SK-N-SH treated with all-trans-retinoic acid at 6 μM for 48 hours (cell line): ENCODE data around the gene CCNH.

Experiments used
- ATAC-seq: fragments of 200-7000 bp; cut with Tn5 transposase; 3 replicates; pipeline ENCODE4 v1.9.1; 2020; ENCODE audit warnings: mild to moderate bottlenecking, moderate library complexity
- ARNTL ChIP-seq: fragments of 450-650 bp; formaldehyde crosslinking; IDR thresholded peaks from 2 replicates; pipeline ENCODE4 v1.5.0; 2020; ENCODE audit warnings: low read depth, mild to moderate bottlenecking, moderate library complexity, borderline replicate concordance
- BACH2 ChIP-seq: fragments of 250-450 bp; sonication (Bioruptor Pico); IDR thresholded peaks from 2 replicates; pipeline ENCODE4 v1.9.0; 2021; ENCODE audit warnings: mild to moderate bottlenecking, borderline replicate concordance
- CSDC2 ChIP-seq: fragments of 250-450 bp; sonication (Bioruptor Pico); IDR thresholded peaks from 2 replicates; pipeline ENCODE4 v1.5.0; 2020; ENCODE audit warnings: mild to moderate bottlenecking, moderate library complexity
- ESRRG ChIP-seq: fragments of 250-450 bp; sonication (Bioruptor Pico); IDR thresholded peaks from 2 replicates; pipeline ENCODE4 v1.6.1; 2021; ENCODE audit warnings: mild to moderate bottlenecking
- GLIS3 ChIP-seq: fragments of 250-450 bp; sonication (Bioruptor Pico); IDR thresholded peaks from 2 replicates; pipeline ENCODE4 v1.5.0; 2020; ENCODE audit warnings: mild to moderate bottlenecking, moderate library complexity
- ISL1 ChIP-seq: fragments of 250-450 bp; sonication (Bioruptor Pico); IDR thresholded peaks from 2 replicates; pipeline ENCODE4 v2.1.2; 2022; ENCODE audit warnings: mild to moderate bottlenecking, moderate library complexity
- OSR1 ChIP-seq: fragments of 250-450 bp; sonication (Bioruptor Pico); IDR thresholded peaks from 2 replicates; pipeline ENCODE4 v1.8.0; 2022; ENCODE audit warnings: moderate library complexity, mild to moderate bottlenecking, inconsistent platforms
- PPARA ChIP-seq: fragments of 250-450 bp; sonication (Bioruptor Pico); IDR thresholded peaks from 2 replicates; pipeline ENCODE4 v1.5.0; 2020; ENCODE audit warnings: mild to moderate bottlenecking, borderline replicate concordance
- SNAI2 ChIP-seq: fragments of 250-450 bp; sonication (Bioruptor Pico); IDR thresholded peaks from 2 replicates; pipeline ENCODE4 v1.5.0; 2020; ENCODE audit warnings: mild to moderate bottlenecking, moderate library complexity
- TCF4 ChIP-seq: fragments of 250-450 bp; sonication (Bioruptor Pico); IDR thresholded peaks from 2 replicates; pipeline ENCODE4 v1.8.0; 2021; ENCODE audit warnings: mild to moderate bottlenecking, moderate library complexity, borderline replicate concordance
- TOX ChIP-seq: fragments of 250-450 bp; sonication (Bioruptor Pico); IDR thresholded peaks from 2 replicates; pipeline ENCODE4 v1.8.0; 2021; ENCODE audit warnings: mild to moderate bottlenecking, moderate library complexity, borderline replicate concordance
- ZC3H10 ChIP-seq: fragments of 250-450 bp; sonication (Bioruptor Pico); IDR thresholded peaks from 2 replicates; pipeline ENCODE4 v1.5.1; 2021; ENCODE audit warnings: mild to moderate bottlenecking, moderate library complexity
- ZFP3 ChIP-seq: fragments of 250-450 bp; sonication (Bioruptor Pico); IDR thresholded peaks from 2 replicates; pipeline ENCODE4 v1.5.0; 2020; ENCODE audit warnings: mild to moderate bottlenecking, moderate library complexity
- ZFP30 ChIP-seq: fragments of 450-650 bp; formaldehyde crosslinking; IDR thresholded peaks from 2 replicates; pipeline ENCODE4 v1.5.0; 2022; ENCODE audit warnings: mild to moderate bottlenecking, moderate library complexity
- ZNF565 ChIP-seq: fragments of 450-650 bp; formaldehyde crosslinking; conservative IDR thresholded peaks from 2 replicates; pipeline ENCODE4 v1.5.0; 2020; ENCODE audit warnings: low read depth, mild to moderate bottlenecking, moderate library complexity
- ZNF70 ChIP-seq: fragments of 450-650 bp; formaldehyde crosslinking; IDR thresholded peaks from 2 replicates; pipeline ENCODE4 v1.5.0; 2020; ENCODE audit warnings: mild to moderate bottlenecking, moderate library complexity
- ZNF8 ChIP-seq: fragments of 450-650 bp; formaldehyde crosslinking; IDR thresholded peaks from 2 replicates; pipeline ENCODE4 v1.5.0; 2020; ENCODE audit warnings: mild to moderate bottlenecking, moderate library complexity
- TF ChIP-seq, protein P1 (sequence below): fragments of 250-450 bp; sonication (Bioruptor Pico); IDR thresholded peaks from 2 replicates; pipeline ENCODE4 v1.8.0; 2021; ENCODE audit warnings: low read depth, mild to moderate bottlenecking, moderate library complexity, borderline replicate concordance
- TF ChIP-seq, protein P2 (sequence below): fragments of 250-450 bp; sonication (Bioruptor Pico); IDR thresholded peaks from 2 replicates; pipeline ENCODE4 v1.8.0; 2020; ENCODE audit warnings: mild to moderate bottlenecking, moderate library complexity, borderline replicate concordance
- TF ChIP-seq, protein P3 (sequence below): fragments of 250-450 bp; sonication (Bioruptor Pico); IDR thresholded peaks from 2 replicates; pipeline ENCODE4 v1.5.1; 2020; ENCODE audit warnings: low read depth, mild to moderate bottlenecking, moderate library complexity
- TF ChIP-seq, protein P4 (sequence below): fragments of 250-450 bp; sonication (Bioruptor Pico); IDR thresholded peaks from 2 replicates; pipeline ENCODE4 v1.5.1; 2021; ENCODE audit warnings: mild to moderate bottlenecking, moderate library complexity

The CCNH gene

DNA sequence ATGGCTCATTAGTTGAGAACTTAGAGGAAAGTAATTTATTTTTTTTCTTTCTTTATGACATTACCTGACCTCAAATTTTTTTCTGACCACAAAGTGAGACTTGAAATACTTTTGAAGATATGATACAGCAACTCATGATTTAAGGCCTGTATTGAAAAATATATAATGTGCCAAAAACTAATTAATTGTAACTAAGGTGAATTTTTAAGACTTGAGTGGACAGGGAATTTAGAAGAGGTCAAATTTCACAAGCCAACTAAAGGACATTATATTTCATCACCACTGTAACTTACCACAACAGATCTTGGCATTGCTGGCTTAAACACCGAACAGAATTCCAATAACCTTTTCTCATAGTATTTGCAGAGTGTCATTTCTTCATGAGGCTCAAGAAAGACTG is 1.8 kb downstream of the CCNH start:
- ATAC-seq, result no peak
- TF ChIP-seq ISL1 (CRISPR knock-in tag) (peak; percentile 39; the same call in 1 of the 2 replicates), CSDC2 (CRISPR knock-in tag) (no peak)
- TF ChIP-seq, all 23 proteins: peak for 1

DNA sequence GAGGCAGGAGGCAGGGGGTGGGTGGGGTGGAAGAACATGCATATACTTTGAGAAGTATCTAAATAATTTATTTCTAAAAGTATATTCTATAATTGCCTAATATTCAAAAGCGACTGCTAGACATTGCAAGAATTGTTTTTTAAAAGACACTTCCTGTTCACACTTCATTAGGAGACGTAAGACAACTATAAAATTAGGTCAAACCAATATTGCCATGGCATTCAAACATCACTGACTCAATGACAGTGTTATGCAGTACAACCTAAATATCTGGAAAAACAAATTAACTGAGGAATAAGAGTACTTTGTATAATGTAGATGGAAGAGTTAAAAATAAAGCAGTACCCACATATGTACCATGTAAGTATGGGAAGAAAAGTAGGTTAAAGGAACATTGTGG is 4.5 kb downstream of the CCNH start:
- TF ChIP-seq PPARA, result no peak
- no peak for ATAC-seq

DNA sequence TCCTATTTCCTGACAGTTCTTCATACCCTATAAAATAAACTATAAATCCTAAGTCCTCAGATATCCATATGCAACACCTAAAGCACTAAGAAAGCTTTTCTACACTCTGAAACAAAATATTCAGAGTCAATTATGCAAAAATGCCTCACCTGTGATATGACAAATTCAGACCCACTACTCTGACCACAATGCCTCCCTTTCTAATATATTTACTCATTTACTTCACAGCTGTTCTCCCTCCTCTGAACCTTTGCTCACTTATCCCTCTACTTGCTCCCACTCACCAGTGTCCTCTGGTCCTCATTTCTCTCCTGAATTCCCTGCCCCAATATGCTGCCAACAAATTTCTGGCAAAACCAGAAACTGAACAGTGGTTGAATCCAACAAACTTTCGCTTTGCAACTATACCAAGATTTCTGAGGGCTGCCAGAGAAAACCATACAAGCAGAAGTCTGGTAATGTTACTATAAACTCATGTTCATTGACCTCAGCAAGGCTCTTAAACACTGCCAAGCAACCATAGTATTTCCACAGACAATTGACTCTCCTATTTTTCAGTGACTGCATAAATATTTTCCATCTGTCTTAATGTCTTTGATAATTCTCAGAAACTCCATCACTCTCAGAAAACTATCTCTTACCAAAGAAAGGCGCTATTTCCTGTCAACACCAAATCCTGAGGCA is 7.1 kb downstream of the CCNH start:
- TF ChIP-seq, protein P1, sequence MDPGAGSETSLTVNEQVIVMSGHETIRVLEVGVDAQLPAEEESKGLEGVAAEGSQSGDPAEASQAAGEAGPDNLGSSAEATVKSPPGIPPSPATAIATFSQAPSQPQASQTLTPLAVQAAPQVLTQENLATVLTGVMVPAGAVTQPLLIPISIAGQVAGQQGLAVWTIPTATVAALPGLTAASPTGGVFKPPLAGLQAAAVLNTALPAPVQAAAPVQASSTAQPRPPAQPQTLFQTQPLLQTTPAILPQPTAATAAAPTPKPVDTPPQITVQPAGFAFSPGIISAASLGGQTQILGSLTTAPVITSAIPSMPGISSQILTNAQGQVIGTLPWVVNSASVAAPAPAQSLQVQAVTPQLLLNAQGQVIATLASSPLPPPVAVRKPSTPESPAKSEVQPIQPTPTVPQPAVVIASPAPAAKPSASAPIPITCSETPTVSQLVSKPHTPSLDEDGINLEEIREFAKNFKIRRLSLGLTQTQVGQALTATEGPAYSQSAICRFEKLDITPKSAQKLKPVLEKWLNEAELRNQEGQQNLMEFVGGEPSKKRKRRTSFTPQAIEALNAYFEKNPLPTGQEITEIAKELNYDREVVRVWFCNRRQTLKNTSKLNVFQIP, result no peak
- TF ChIP-seq ZNF70 (CRISPR knock-in tag) (no peak), ZFP30 (CRISPR knock-in tag) (no peak), OSR1 (CRISPR knock-in tag) (no peak), ESRRG (no peak), ZNF565 (no peak), BACH2 (CRISPR knock-in tag) (no peak), ZFP3 (CRISPR knock-in tag) (no peak), TCF4 (no peak), SNAI2 (no peak), ZNF8 (CRISPR knock-in tag) (no peak), ISL1 (CRISPR knock-in tag) (no peak), TOX (no peak), GLIS3 (CRISPR knock-in tag) (no peak)
- TF ChIP-seq, protein P2, sequence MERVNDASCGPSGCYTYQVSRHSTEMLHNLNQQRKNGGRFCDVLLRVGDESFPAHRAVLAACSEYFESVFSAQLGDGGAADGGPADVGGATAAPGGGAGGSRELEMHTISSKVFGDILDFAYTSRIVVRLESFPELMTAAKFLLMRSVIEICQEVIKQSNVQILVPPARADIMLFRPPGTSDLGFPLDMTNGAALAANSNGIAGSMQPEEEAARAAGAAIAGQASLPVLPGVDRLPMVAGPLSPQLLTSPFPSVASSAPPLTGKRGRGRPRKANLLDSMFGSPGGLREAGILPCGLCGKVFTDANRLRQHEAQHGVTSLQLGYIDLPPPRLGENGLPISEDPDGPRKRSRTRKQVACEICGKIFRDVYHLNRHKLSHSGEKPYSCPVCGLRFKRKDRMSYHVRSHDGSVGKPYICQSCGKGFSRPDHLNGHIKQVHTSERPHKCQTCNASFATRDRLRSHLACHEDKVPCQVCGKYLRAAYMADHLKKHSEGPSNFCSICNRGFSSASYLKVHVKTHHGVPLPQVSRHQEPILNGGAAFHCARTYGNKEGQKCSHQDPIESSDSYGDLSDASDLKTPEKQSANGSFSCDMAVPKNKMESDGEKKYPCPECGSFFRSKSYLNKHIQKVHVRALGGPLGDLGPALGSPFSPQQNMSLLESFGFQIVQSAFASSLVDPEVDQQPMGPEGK, result no peak
- TF ChIP-seq, protein P3, sequence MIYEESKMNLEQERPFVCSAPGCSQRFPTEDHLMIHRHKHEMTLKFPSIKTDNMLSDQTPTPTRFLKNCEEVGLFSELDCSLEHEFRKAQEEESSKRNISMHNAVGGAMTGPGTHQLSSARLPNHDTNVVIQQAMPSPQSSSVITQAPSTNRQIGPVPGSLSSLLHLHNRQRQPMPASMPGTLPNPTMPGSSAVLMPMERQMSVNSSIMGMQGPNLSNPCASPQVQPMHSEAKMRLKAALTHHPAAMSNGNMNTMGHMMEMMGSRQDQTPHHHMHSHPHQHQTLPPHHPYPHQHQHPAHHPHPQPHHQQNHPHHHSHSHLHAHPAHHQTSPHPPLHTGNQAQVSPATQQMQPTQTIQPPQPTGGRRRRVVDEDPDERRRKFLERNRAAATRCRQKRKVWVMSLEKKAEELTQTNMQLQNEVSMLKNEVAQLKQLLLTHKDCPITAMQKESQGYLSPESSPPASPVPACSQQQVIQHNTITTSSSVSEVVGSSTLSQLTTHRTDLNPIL (CRISPR knock-in tag), result no peak
- TF ChIP-seq, protein P4, sequence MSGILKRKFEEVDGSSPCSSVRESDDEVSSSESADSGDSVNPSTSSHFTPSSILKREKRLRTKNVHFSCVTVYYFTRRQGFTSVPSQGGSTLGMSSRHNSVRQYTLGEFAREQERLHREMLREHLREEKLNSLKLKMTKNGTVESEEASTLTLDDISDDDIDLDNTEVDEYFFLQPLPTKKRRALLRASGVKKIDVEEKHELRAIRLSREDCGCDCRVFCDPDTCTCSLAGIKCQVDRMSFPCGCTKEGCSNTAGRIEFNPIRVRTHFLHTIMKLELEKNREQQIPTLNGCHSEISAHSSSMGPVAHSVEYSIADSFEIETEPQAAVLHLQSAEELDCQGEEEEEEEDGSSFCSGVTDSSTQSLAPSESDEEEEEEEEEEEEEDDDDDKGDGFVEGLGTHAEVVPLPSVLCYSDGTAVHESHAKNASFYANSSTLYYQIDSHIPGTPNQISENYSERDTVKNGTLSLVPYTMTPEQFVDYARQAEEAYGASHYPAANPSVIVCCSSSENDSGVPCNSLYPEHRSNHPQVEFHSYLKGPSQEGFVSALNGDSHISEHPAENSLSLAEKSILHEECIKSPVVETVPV, result no peak
- ATAC-seq, result no peak

DNA sequence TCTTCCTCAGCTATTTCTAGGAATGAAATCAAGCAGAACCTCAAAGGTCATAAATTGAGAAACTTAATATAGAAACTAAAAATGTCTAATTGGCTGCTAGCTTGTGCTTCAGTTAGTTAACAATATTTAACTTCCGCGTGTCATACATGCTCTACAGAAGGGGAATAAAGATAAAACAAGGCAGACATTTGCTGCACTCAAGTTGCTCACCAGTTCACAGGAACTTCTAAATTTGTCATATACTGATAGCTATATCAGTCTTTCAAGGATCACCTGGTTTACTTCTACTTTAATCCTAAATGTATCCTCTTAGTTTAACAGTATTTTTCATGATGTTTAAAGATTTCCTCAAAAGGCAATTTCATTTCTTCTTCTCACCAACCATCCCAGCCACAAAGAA is 8.4 kb downstream of the CCNH start:
- TF ChIP-seq ZFP30 (CRISPR knock-in tag) (no peak), ZNF8 (CRISPR knock-in tag) (no peak), SNAI2 (no peak), TOX (no peak), ZC3H10 (CRISPR knock-in tag) (no peak), ZNF565 (no peak), ZFP3 (CRISPR knock-in tag) (no peak), BACH2 (CRISPR knock-in tag) (no peak), ARNTL (CRISPR knock-in tag) (no peak)
- TF ChIP-seq, protein P4, result no peak
- TF ChIP-seq, protein P3 (CRISPR knock-in tag), result no peak
- ATAC-seq, result no peak
